Metanephros (tissue), 2 donors: ENCODE measurements around the gene DYNC1H1. TPM values are rescaled to one million over a fixed set of nuclear protein-coding genes. Genes with fewer than 3 reads are reported as not detected.

Experiments
- small RNA-seq: library from RNA; depleted of rRNA; stranded (forward); fragments of <200 nt; gene quantifications from one replicate; pipeline ENCODE3, GENCODE V24; 2014; ENCODE audit warnings: low replicate concordance
- total RNA-seq: library from RNA; depleted of rRNA; stranded (reverse); fragments of >200 nt; gene quantifications from one replicate; pipeline ENCODE4 v1.2.3, GENCODE V29; 2014

DYNC1H1 gene
- total RNA-seq: 375 TPM

GRCh38 chr14:101964297-101965180 lies at the start of gene DYNC1H1:
DYNC1H1 (plus strand) TSS chr14:101964573; CDS start chr14:101964692, 119 bp downstream.

GRCh38 chr14:102086972-102087761 lies 122.8 kb downstream of the DYNC1H1 start, which contains the start of gene HSP90AA1:
HSP90AA1 (minus strand) TSS chr14:102087044; CDS start chr14:102086378, 666 bp downstream.

Small RNA genes lying within 50 kb of the gene (small RNA-seq; reads per million reads assigned to genes)
- not detected for gene AL118558.2
- gene RN7SL472P: 0.09 reads per million

Other genes with a start within 250 kb of the DYNC1H1 start
- gene PPP2R5C, start 202.9 kb upstream of the DYNC1H1 start, total RNA-seq: 76.9 TPM
- gene HSP90AA1, start 122.5 kb downstream of the DYNC1H1 start, total RNA-seq: 814 TPM
- 29.5 TPM for gene WDR20, start 175.3 kb downstream of the DYNC1H1 start, total RNA-seq